ENCODE measurements around the gene MCUB.
A peak's percentile ranks its signal among the peaks of the same experiment; 100 is the strongest.

The MCUB gene

GRCh38 chr4:109691411-109691920 lies 131.4 kb downstream of the MCUB start:
- Histone ChIP-seq H3K4me3 (ENCODE audit: low read length in 2 of 2) (no peak overlapping the region), H3K4me1 (ENCODE audit: control insufficient read depth in 2 of 2, insufficient read depth in 2 of 2, low read length in 2 of 2) (no peaks in the 10 kb centered on the region), H3K27ac (ENCODE audit: low read depth in 2 of 2, low read length in 2 of 2) (no peak overlapping the region), H3K36me3 (ENCODE audit: control insufficient read depth in 2 of 2, insufficient read depth in 2 of 2, low read length in 2 of 2) (peaks cover 42 to 52% of the 10 kb centered on the region in 2 donors), H3K9me3 (ENCODE audit: control insufficient read depth in 2 of 2, low read length in 2 of 2) (no peaks in the 10 kb centered on the region), H3K9ac (ENCODE audit: low read depth in 1 of 2, low read length in 2 of 2) (no peak overlapping the region), H3K27me3 (ENCODE audit: control insufficient read depth in 2 of 2, insufficient read depth in 2 of 2, low read length in 2 of 2) (no peaks in the 10 kb centered on the region)

GRCh38 chr4:109698656-109699055 lies 138.6 kb downstream of the MCUB start:
- Histone ChIP-seq H3K9me3 (ENCODE audit: control insufficient read depth in 2 of 2, low read length in 2 of 2) (no peaks in the 10 kb centered on the region), H3K4me3 (ENCODE audit: low read length in 2 of 2) (no peak overlapping the region), H3K36me3 (ENCODE audit: control insufficient read depth in 2 of 2, insufficient read depth in 2 of 2, low read length in 2 of 2) (peaks cover 20 to 23% of the 10 kb centered on the region in 2 donors), H3K9ac (ENCODE audit: low read depth in 1 of 2, low read length in 2 of 2) (no peak overlapping the region), H3K27me3 (ENCODE audit: control insufficient read depth in 2 of 2, insufficient read depth in 2 of 2, low read length in 2 of 2) (no peaks in the 10 kb centered on the region), H3K27ac (ENCODE audit: low read depth in 2 of 2, low read length in 2 of 2) (no peak overlapping the region), H3K4me1 (ENCODE audit: control insufficient read depth in 2 of 2, insufficient read depth in 2 of 2, low read length in 2 of 2) (peaks cover 26 to 35% of the 10 kb centered on the region in 2 donors)

GRCh38 chr4:109699553-109700225 lies 139.6 kb downstream of the MCUB start:
- peak overlapping the region in 1 of 2 donors; percentile 42 for H3K4me3 ChIP-seq (ENCODE audit: low read length in 2 of 2)
- H3K36me3 ChIP-seq (ENCODE audit: control insufficient read depth in 2 of 2, insufficient read depth in 2 of 2, low read length in 2 of 2) = peaks cover 11 to 16% of the 10 kb centered on the region in 2 donors
- peak overlapping the region; percentile 59 to 69 for H3K27ac ChIP-seq (ENCODE audit: low read depth in 2 of 2, low read length in 2 of 2)
- no peaks in the 10 kb centered on the region for H3K27me3 ChIP-seq (ENCODE audit: control insufficient read depth in 2 of 2, insufficient read depth in 2 of 2, low read length in 2 of 2)
- H3K9ac ChIP-seq (ENCODE audit: low read depth in 1 of 2, low read length in 2 of 2) = peak overlapping the region in 1 of 2 donors; percentile 26
- peaks cover 26 to 45% of the 10 kb centered on the region in 2 donors for H3K4me1 ChIP-seq (ENCODE audit: control insufficient read depth in 2 of 2, insufficient read depth in 2 of 2, low read length in 2 of 2)
- no peaks in the 10 kb centered on the region for H3K9me3 ChIP-seq (ENCODE audit: control insufficient read depth in 2 of 2, low read length in 2 of 2)

DNA sequence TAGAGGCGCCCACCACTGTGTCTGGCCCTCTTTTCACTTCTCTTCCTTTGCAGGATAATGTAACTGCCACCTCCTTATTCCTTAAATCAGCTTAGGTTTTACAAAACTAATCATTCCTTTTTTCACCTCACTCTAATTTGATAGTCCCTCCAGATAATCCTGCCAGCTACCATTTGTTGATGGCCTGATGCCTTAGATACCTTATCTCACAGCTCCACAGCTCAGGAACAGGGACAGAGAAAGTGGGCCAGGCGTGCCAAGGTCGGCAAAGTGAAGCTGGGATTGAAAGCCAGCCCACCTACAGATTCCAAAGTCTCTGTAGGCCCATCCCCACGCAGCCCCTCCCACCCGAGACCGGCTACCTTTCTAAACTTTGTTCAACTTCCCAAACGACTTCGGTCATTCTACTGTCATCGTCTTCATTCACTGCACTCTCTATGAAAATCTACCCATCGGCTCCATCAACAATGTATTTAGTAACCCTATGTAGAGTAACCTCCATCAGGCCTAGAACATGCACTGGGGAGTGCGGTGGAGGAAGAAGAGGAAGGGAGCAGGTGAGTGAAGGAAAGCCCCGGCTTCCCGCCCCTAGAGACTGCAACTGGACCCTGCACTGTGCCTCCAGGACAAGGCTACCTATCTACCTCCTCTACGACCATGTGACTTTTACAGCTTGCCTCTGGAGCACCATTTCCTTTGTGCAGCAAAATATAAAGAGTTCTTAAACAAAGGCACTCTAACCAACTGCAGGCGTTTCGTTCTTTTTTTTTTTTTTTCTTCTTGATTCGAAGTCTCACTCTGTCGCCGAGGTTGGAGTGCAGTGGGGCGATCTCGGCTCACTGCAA lies 141.7 kb downstream of the MCUB start:
- H3K9me3 ChIP-seq (ENCODE audit: control insufficient read depth in 2 of 2, low read length in 2 of 2) = no peaks in the 10 kb centered on the region
- H3K4me1 ChIP-seq (ENCODE audit: control insufficient read depth in 2 of 2, insufficient read depth in 2 of 2, low read length in 2 of 2) = peaks cover 26 to 47% of the 10 kb centered on the region in 2 donors
- peak overlapping the region; percentile 47 to 93 for H3K9ac ChIP-seq (ENCODE audit: low read depth in 1 of 2, low read length in 2 of 2)
- peak overlapping the region; percentile 84 to 97 for H3K4me3 ChIP-seq (ENCODE audit: low read length in 2 of 2)
- H3K27me3 ChIP-seq (ENCODE audit: control insufficient read depth in 2 of 2, insufficient read depth in 2 of 2, low read length in 2 of 2) = no peaks in the 10 kb centered on the region
- H3K27ac ChIP-seq (ENCODE audit: low read depth in 2 of 2, low read length in 2 of 2) = peak overlapping the region; percentile 94 to 96
- peaks cover 5 to 8% of the 10 kb centered on the region in 2 donors for H3K36me3 ChIP-seq (ENCODE audit: control insufficient read depth in 2 of 2, insufficient read depth in 2 of 2, low read length in 2 of 2)

DNA sequence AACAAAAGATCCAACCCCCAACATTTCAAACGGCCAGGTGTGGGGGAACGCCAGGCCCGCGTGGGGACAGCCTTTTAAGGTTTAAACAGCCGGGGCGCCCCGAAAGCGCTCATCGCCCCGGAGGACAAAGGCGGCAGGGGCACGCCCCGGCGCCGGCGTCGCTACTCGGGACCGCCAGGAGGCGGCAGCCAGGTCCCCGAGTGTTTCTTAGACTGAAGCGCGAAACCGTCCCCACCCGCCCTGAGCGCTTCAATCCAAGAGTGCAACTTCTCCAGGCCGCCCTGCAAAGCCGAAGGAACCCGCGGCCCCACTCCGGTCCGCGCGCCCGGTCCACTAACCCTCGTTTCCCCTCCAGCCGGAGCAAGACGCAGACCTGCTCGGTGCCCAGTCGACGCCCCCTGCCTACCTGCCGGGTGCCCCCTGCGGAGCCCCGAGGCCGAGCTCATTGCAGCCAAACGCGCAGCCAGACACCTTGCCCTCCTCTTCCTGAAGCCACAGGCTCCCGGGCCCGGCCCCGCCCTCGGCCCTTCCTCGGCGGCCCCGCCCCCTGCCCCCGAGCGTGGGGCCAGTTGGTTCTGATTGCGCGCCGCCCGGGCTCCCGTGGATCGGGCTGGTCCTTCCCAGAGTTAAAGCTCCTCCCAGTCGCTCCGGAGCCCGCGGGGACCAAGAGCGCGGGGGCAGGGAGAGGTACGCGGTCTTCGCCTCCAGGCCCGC lies 143.1 kb downstream of the MCUB start, which contains the start of gene CASP6:
Gene CASP6 (minus strand): TSS at position 496 of the 714 bp plus-strand sequence. CDS start 50 bp downstream, at position 446.
- peak within 1 kb of the TSS; percentile 86 to 93 for H3K9ac ChIP-seq (ENCODE audit: low read depth in 1 of 2, low read length in 2 of 2)
- no peaks in the 10 kb centered on the region for H3K9me3 ChIP-seq (ENCODE audit: control insufficient read depth in 2 of 2, low read length in 2 of 2)
- peaks cover 26 to 44% of the 10 kb centered on the region in 2 donors for H3K4me1 ChIP-seq (ENCODE audit: control insufficient read depth in 2 of 2, insufficient read depth in 2 of 2, low read length in 2 of 2)
- peak within 1 kb of the TSS; percentile 94 to 96 for H3K27ac ChIP-seq (ENCODE audit: low read depth in 2 of 2, low read length in 2 of 2)
- H3K4me3 ChIP-seq (ENCODE audit: low read length in 2 of 2) = peak within 1 kb of the TSS; percentile 84 to 97
- no peaks in the 10 kb centered on the region for H3K27me3 ChIP-seq (ENCODE audit: control insufficient read depth in 2 of 2, insufficient read depth in 2 of 2, low read length in 2 of 2)
- H3K36me3 ChIP-seq (ENCODE audit: control insufficient read depth in 2 of 2, insufficient read depth in 2 of 2, low read length in 2 of 2) = peaks cover under 1 to 1% of the 10 kb centered on the region in 2 donors

- no peaks in the 10 kb centered on the region for H3K9me3 ChIP-seq (ENCODE audit: control insufficient read depth in 2 of 2, low read length in 2 of 2)
- peak overlapping the region; percentile 94 to 96 for H3K27ac ChIP-seq (ENCODE audit: low read depth in 2 of 2, low read length in 2 of 2)
- H3K36me3 ChIP-seq (ENCODE audit: control insufficient read depth in 2 of 2, insufficient read depth in 2 of 2, low read length in 2 of 2) = peaks cover 4 to 5% of the 10 kb centered on the region in 2 donors
- H3K9ac ChIP-seq (ENCODE audit: low read depth in 1 of 2, low read length in 2 of 2) = peak overlapping the region; percentile 86 to 93
- H3K4me3 ChIP-seq (ENCODE audit: low read length in 2 of 2) = peak overlapping the region; percentile 84 to 97
- H3K4me1 ChIP-seq (ENCODE audit: control insufficient read depth in 2 of 2, insufficient read depth in 2 of 2, low read length in 2 of 2) = peaks cover 22 to 42% of the 10 kb centered on the region in 2 donors
- no peaks in the 10 kb centered on the region for H3K27me3 ChIP-seq (ENCODE audit: control insufficient read depth in 2 of 2, insufficient read depth in 2 of 2, low read length in 2 of 2)
Measured at GRCh38 chr4:109703664-109704361, 143.8 kb downstream of the MCUB start.

DNA sequence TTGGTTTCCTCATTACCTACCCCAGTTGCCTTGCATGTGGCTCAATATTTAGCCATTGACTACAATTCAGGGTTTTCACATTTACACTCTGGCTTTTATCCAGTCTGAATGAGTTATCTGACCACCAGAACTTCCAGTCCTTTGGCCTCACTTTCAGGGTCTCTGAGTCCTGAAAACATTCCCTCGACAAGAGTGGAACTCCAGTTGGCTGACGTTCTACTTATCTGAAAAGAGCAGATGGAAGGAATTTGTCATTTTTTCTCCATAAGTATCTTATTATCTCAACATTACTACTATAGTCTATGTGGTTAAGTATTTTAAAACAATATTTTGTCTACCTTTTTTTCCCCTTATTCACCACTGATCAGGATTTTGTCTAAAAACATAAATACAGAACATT lies 148.4 kb downstream of the MCUB start:
- H3K36me3 ChIP-seq (ENCODE audit: control insufficient read depth in 2 of 2, insufficient read depth in 2 of 2, low read length in 2 of 2) = peaks cover 9 to 22% of the 10 kb centered on the region in 2 donors
- no peak overlapping the region for H3K4me3 ChIP-seq (ENCODE audit: low read length in 2 of 2)
- peaks cover 0 to 13% of the 10 kb centered on the region in 2 donors for H3K4me1 ChIP-seq (ENCODE audit: control insufficient read depth in 2 of 2, insufficient read depth in 2 of 2, low read length in 2 of 2)
- no peak overlapping the region for H3K27ac ChIP-seq (ENCODE audit: low read depth in 2 of 2, low read length in 2 of 2)
- no peaks in the 10 kb centered on the region for H3K27me3 ChIP-seq (ENCODE audit: control insufficient read depth in 2 of 2, insufficient read depth in 2 of 2, low read length in 2 of 2)
- no peaks in the 10 kb centered on the region for H3K9me3 ChIP-seq (ENCODE audit: control insufficient read depth in 2 of 2, low read length in 2 of 2)
- H3K9ac ChIP-seq (ENCODE audit: low read depth in 1 of 2, low read length in 2 of 2) = no peak overlapping the region

- Histone ChIP-seq H3K4me1 (ENCODE audit: control insufficient read depth in 2 of 2, insufficient read depth in 2 of 2, low read length in 2 of 2) (peaks cover 0 to 8% of the 10 kb centered on the region in 2 donors), H3K9me3 (ENCODE audit: control insufficient read depth in 2 of 2, low read length in 2 of 2) (no peaks in the 10 kb centered on the region), H3K27me3 (ENCODE audit: control insufficient read depth in 2 of 2, insufficient read depth in 2 of 2, low read length in 2 of 2) (no peaks in the 10 kb centered on the region), H3K9ac (ENCODE audit: low read depth in 1 of 2, low read length in 2 of 2) (no peak overlapping the region), H3K27ac (ENCODE audit: low read depth in 2 of 2, low read length in 2 of 2) (no peak overlapping the region), H3K4me3 (ENCODE audit: low read length in 2 of 2) (no peak overlapping the region), H3K36me3 (ENCODE audit: control insufficient read depth in 2 of 2, insufficient read depth in 2 of 2, low read length in 2 of 2) (peaks cover 9 to 24% of the 10 kb centered on the region in 2 donors)
Measured at GRCh38 chr4:109708990-109709389, 148.9 kb downstream of the MCUB start.

GRCh38 chr4:109713500-109713899 lies 153.5 kb downstream of the MCUB start:
- no peak overlapping the region for H3K9ac ChIP-seq (ENCODE audit: low read depth in 1 of 2, low read length in 2 of 2)
- H3K4me3 ChIP-seq (ENCODE audit: low read length in 2 of 2) = no peak overlapping the region
- no peaks in the 10 kb centered on the region for H3K9me3 ChIP-seq (ENCODE audit: control insufficient read depth in 2 of 2, low read length in 2 of 2)
- H3K27me3 ChIP-seq (ENCODE audit: control insufficient read depth in 2 of 2, insufficient read depth in 2 of 2, low read length in 2 of 2) = no peaks in the 10 kb centered on the region
- peaks cover 21 to 28% of the 10 kb centered on the region in 2 donors for H3K36me3 ChIP-seq (ENCODE audit: control insufficient read depth in 2 of 2, insufficient read depth in 2 of 2, low read length in 2 of 2)
- no peak overlapping the region for H3K27ac ChIP-seq (ENCODE audit: low read depth in 2 of 2, low read length in 2 of 2)
- no peaks in the 10 kb centered on the region for H3K4me1 ChIP-seq (ENCODE audit: control insufficient read depth in 2 of 2, insufficient read depth in 2 of 2, low read length in 2 of 2)

All from mucosa of rectum (tissue), 2 donors.